Measurements from ENCODE around the gene MYL3. TPM values are rescaled to one million over a fixed set of nuclear protein-coding genes. Genes with fewer than 3 reads are reported as not detected.

Gene MYL3
- total and polyA plus RNA-seq, 2 experiments from 2014 or later, result not detected

DNA sequence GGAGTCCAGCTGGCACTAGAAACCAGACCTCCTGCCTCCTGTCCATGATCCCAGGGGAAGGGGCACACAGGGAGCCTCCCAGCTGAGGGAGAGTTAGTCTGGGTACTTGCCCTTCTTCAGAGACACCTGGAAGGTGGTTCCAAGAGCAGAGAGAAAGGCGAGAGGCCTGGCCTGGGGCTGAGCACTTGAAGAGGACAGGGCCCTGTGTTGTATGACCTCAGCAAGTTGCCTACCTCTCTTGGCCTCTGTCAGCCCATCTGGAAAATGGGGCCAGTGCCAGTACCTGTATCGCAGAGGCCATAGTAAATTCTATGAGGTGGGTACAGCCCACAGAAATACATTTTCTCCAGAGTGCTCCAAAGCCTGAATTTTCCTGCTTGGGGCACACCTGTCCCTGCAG lies 33.8 kb upstream of the MYL3 start (continued):
- TF ChIP-seq, protein P1, sequence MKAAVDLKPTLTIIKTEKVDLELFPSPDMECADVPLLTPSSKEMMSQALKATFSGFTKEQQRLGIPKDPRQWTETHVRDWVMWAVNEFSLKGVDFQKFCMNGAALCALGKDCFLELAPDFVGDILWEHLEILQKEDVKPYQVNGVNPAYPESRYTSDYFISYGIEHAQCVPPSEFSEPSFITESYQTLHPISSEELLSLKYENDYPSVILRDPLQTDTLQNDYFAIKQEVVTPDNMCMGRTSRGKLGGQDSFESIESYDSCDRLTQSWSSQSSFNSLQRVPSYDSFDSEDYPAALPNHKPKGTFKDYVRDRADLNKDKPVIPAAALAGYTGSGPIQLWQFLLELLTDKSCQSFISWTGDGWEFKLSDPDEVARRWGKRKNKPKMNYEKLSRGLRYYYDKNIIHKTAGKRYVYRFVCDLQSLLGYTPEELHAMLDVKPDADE (IDR thresholded peaks at IDR 0.05), result no peak
- no peak for TF ChIP-seq JUNB (IDR thresholded peaks at IDR 0.05; ENCODE audit: unreplicated experiment)
- no peak for TF ChIP-seq STAT1 (IDR thresholded peaks at IDR 0.05; ENCODE audit: unreplicated experiment)
- TF ChIP-seq, protein P2, sequence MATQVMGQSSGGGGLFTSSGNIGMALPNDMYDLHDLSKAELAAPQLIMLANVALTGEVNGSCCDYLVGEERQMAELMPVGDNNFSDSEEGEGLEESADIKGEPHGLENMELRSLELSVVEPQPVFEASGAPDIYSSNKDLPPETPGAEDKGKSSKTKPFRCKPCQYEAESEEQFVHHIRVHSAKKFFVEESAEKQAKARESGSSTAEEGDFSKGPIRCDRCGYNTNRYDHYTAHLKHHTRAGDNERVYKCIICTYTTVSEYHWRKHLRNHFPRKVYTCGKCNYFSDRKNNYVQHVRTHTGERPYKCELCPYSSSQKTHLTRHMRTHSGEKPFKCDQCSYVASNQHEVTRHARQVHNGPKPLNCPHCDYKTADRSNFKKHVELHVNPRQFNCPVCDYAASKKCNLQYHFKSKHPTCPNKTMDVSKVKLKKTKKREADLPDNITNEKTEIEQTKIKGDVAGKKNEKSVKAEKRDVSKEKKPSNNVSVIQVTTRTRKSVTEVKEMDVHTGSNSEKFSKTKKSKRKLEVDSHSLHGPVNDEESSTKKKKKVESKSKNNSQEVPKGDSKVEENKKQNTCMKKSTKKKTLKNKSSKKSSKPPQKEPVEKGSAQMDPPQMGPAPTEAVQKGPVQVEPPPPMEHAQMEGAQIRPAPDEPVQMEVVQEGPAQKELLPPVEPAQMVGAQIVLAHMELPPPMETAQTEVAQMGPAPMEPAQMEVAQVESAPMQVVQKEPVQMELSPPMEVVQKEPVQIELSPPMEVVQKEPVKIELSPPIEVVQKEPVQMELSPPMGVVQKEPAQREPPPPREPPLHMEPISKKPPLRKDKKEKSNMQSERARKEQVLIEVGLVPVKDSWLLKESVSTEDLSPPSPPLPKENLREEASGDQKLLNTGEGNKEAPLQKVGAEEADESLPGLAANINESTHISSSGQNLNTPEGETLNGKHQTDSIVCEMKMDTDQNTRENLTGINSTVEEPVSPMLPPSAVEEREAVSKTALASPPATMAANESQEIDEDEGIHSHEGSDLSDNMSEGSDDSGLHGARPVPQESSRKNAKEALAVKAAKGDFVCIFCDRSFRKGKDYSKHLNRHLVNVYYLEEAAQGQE (IDR thresholded peaks at IDR 0.05; ENCODE audit: unreplicated experiment), result no peak
- TF ChIP-seq, protein P3, sequence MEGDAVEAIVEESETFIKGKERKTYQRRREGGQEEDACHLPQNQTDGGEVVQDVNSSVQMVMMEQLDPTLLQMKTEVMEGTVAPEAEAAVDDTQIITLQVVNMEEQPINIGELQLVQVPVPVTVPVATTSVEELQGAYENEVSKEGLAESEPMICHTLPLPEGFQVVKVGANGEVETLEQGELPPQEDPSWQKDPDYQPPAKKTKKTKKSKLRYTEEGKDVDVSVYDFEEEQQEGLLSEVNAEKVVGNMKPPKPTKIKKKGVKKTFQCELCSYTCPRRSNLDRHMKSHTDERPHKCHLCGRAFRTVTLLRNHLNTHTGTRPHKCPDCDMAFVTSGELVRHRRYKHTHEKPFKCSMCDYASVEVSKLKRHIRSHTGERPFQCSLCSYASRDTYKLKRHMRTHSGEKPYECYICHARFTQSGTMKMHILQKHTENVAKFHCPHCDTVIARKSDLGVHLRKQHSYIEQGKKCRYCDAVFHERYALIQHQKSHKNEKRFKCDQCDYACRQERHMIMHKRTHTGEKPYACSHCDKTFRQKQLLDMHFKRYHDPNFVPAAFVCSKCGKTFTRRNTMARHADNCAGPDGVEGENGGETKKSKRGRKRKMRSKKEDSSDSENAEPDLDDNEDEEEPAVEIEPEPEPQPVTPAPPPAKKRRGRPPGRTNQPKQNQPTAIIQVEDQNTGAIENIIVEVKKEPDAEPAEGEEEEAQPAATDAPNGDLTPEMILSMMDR (conservative IDR thresholded peaks at IDR 0.05; ENCODE audit: low read depth in 2 of 2), result no peak
- TF ChIP-seq CREB1 (CRISPR knock-in tag; IDR thresholded peaks at IDR 0.05; ENCODE audit: low read depth), result no peak

DNA sequence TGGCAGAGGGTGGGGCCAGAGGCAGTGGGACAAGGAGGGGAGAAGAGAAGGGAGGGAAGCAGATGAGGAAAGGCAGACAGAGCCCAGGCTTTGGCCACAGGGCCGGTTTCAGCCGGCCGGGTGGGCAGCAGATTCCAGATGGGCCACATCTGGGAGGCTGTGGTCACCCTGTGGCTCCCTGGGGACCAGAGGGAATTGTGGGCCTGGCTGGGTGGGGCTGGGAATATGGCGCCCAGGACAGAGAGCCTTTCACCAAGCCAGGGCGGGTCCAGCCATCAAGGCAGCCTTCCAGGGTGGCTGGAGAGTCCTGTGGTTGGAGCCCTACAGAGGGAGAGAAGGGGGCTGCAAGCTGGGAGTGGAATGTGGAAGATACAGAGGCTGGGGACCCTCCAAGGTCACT lies 33.1 kb upstream of the MYL3 start:
- Mint-ChIP-seq H3K4me1 (peaks cover 11% of the 10 kb centered on the region; the same call in 2 of the 3 replicates), H3K27me3 (ENCODE audit: insufficient read depth, low read depth, poor library complexity) (peaks cover 56% of the 10 kb centered on the region), H3K27ac (no peak overlapping the region), H3K36me3 (ENCODE audit: low read depth) (no peaks in the 10 kb centered on the region), H3K9me3 (no peaks in the 10 kb centered on the region), H3K4me3 (no peak overlapping the region)
- H3K27me3 ChIP-seq (ENCODE audit: insufficient read depth), result peaks cover 47% of the 10 kb centered on the region
- H3K79me2 ChIP-seq (replicated peaks; ENCODE audit: insufficient read depth), result no peaks in the 10 kb centered on the region
- H3K4me1 ChIP-seq (ENCODE audit: insufficient read depth), result peaks cover 5% of the 10 kb centered on the region
- no peak overlapping the region for H3K4me2 ChIP-seq
- H3K36me3 ChIP-seq (ENCODE audit: insufficient read depth), result no peaks in the 10 kb centered on the region
- H4K20me1 ChIP-seq (replicated peaks; ENCODE audit: insufficient read depth), result 0 out of 2 replicates have a peak, but pooled peaks cover 3% of the 10 kb centered on the region
- H3F3A ChIP-seq (replicated peaks; ENCODE audit: low read depth), result no peaks in the 10 kb centered on the region
- ATAC-seq, result no peak
- H2AFZ ChIP-seq, result no peak overlapping the region
- H3K9me2 ChIP-seq (ENCODE audit: insufficient read depth), result no peaks in the 10 kb centered on the region
- DNase-seq (ENCODE audit: low spot score), result no peak
- H3K4me3 ChIP-seq, result no peak overlapping the region
- H3K27ac ChIP-seq (ENCODE audit: low read depth), result no peak overlapping the region
- TF ChIP-seq POLR2AphosphoS5 (IDR thresholded peaks at IDR 0.05; ENCODE audit: low read depth) (no peak), JUNB (IDR thresholded peaks at IDR 0.05; ENCODE audit: unreplicated experiment) (no peak), ZNF114 (CRISPR knock-in tag; IDR thresholded peaks at IDR 0.05) (no peak), CREB1 (CRISPR knock-in tag; IDR thresholded peaks at IDR 0.05; ENCODE audit: low read depth) (no peak), ZNF331 (CRISPR knock-in tag; IDR thresholded peaks at IDR 0.05; ENCODE audit: low read depth) (no peak)
- TF ChIP-seq, protein P2 (IDR thresholded peaks at IDR 0.05; ENCODE audit: unreplicated experiment), result no peak
- TF ChIP-seq, protein P3 (conservative IDR thresholded peaks at IDR 0.05; ENCODE audit: low read depth in 2 of 2), result no peak
